ENCODE data around the gene FLRT1.
A peak's percentile ranks its signal among the peaks of the same experiment; 100 is the strongest.

The FLRT1 gene

GRCh38 chr11:64006398-64006797, 29.3 kb upstream of the FLRT1 start:
- DNase-seq (ENCODE audit: low read depth) = no peak

GRCh38 chr11:64007160-64007628, 28.5 kb upstream of the FLRT1 start:
- DNase-seq (ENCODE audit: low read depth) = peak; percentile 76

- peak; percentile 61 for DNase-seq (ENCODE audit: low read depth)
Observed at GRCh38 chr11:64007629-64008282, 28.0 kb upstream of the FLRT1 start.

- no peak for DNase-seq (ENCODE audit: low read depth)
Observed at GRCh38 chr11:64008283-64008913, 27.3 kb upstream of the FLRT1 start.

GRCh38 chr11:64008914-64009633, 26.7 kb upstream of the FLRT1 start:
- DNase-seq (ENCODE audit: low read depth) = no peak

GRCh38 chr11:64009710-64010109, 26.0 kb upstream of the FLRT1 start:
- DNase-seq (ENCODE audit: low read depth) = no peak

GRCh38 chr11:64010783-64011182, 24.9 kb upstream of the FLRT1 start:
- no peak for DNase-seq (ENCODE audit: low read depth)

- DNase-seq (ENCODE audit: low read depth) = no peak
Observed at GRCh38 chr11:64011371-64011770, 24.4 kb upstream of the FLRT1 start.

- no peak for DNase-seq (ENCODE audit: low read depth)
Observed at GRCh38 chr11:64013141-64013896, 22.4 kb upstream of the FLRT1 start.

- DNase-seq (ENCODE audit: low read depth) = no peak
Observed at GRCh38 chr11:64014356-64014755, 21.4 kb upstream of the FLRT1 start.

- no peak for DNase-seq (ENCODE audit: low read depth)
Observed at GRCh38 chr11:64015510-64015909, 20.2 kb upstream of the FLRT1 start.

- no peak for DNase-seq (ENCODE audit: low read depth)
Observed at GRCh38 chr11:64015935-64016845, 19.5 kb upstream of the FLRT1 start.

GRCh38 chr11:64017945-64018224, 17.8 kb upstream of the FLRT1 start:
- DNase-seq (ENCODE audit: low read depth) = no peak

GRCh38 chr11:64018310-64018709, 17.4 kb upstream of the FLRT1 start:
- DNase-seq (ENCODE audit: low read depth) = no peak

- no peak for DNase-seq (ENCODE audit: low read depth)
Observed at GRCh38 chr11:64019106-64020037, 16.4 kb upstream of the FLRT1 start.

- DNase-seq (ENCODE audit: low read depth) = no peak
Observed at GRCh38 chr11:64020976-64021756, 14.6 kb upstream of the FLRT1 start.

- DNase-seq (ENCODE audit: low read depth) = no peak
Observed at GRCh38 chr11:64021757-64022093, 14.0 kb upstream of the FLRT1 start.

GRCh38 chr11:64022125-64022784, 13.5 kb upstream of the FLRT1 start:
- no peak for DNase-seq (ENCODE audit: low read depth)
